NCI-H146 treated with DMSO at 0.1 percent for 48 hours (cell line): ENCODE results near the gene ABCD4.

Experiments
- DNase-seq: peaks from one replicate; lab custom pipeline; 2025; ENCODE audit not compliant: unreplicated experiment; lab: John Stamatoyannopoulos, UW

ABCD4 gene

DNA sequence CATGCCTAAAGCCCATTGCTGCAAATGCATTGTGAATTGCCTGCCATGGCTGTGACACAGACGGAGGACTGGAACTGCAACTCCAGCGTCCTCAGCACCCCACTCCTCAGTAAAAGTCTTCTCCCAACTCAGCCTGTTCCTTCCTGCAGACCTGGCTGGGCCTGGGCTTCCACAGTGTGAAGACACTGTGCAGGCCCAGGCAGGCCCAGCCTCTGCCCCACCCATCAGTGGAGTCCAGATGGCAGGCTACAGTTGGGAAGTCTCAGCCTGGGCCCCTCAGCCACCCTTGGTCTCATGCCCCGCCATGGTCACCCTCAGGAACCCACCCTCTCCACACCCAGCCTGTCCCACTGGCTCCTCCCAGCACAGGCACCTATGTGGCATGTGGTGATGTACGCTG, 41.4 kb downstream of the ABCD4 start:
- DNase-seq: no peak

DNA sequence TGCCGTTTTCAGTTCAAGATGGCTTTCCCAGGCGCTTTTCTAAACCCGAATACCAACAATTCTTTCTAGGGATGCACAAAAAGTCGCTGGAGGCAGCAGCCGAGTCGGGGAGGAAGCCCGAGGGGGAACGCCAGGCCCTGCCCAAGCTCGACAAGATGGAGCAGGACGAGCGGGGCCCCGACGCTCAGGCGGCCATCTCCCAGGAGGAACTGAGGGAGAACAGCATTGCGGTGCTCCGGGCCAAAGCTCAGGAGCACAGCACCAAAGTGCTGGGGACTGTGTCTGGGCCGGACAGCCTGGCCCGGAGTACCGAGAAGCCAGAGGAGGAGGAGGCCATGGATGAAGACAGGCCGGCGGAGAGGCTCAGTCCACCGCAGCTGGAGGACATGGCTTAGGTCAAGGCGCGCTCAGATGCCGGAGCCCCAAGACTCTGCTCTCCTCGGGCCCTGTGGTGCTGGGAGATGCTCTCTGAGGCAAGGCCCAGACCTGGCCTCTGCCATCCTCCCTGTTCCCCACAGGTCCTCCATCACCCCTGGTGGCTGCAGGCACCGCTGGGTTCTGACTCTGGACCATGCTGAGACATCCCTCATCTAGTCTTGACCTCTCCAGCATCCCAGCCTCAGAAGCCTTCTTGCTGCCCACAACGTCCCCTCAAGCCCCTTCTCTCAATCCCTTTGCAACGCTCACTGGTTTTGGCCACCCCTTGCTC, 42.1 kb downstream of the ABCD4 start:
- DNase-seq: no peak

GRCh38 chr14:74259513-74259912, 43.2 kb downstream of the ABCD4 start:
- DNase-seq: no peak

DNA sequence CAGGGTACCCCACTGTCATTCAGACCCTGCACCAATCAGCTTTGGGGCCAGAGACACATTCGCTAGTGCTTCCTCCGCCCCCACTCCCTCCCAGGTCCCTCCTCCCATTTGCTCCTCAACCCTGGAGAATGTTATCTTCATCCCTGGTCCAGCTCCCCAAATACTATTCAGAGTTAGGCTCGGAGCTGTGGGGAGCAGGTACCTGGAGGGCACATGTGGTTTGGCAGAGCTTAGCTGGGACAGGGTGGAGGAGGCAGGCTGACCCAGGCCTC, 44.0 kb downstream of the ABCD4 start:
- no peak for DNase-seq

DNA sequence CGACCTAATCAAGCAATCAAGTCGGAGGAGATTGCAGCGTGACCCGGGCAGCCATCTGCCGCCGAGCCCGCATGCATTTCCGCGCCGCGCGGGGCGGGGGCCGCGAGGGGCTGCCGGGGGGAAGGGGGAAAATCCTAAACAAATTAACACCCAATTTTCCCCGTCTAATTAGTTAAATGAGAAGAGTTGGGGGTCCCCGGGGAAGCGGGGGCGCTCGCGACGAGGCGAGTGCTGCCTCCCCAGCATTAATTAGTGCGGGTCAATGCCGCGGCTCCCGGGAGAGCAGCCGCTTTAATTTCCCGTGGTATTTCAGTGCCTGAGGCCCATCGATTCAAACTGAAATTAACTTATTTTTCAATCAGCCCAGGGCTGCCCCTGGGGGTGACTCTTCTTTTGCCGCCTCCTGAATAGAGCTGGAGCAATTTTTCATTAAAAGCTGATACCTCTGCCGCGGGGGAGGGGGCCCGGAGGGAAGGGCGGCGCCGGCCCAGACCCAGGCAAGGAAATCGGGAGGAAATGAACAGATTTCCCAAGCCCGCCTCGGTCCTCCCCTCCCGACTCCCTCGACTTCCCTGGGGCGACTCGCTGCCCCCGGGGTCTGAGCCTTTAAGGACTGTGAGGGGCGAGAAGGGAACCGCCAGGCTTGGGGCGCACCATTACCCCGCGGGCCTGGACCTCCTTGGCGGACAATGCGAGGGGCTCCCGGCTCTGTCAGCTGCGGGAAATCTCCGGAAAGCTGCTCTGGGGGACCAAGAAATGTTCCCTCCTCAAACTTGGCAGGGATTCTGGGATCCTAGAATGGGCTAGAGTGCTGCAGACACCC, 44.6 kb downstream of the ABCD4 start:
- no peak for DNase-seq

- peak; percentile 19 for DNase-seq
Observed at GRCh38 chr14:74257078-74257940, 45.4 kb downstream of the ABCD4 start.

- DNase-seq: no peak
Observed at GRCh38 chr14:74255281-74255680, 47.5 kb downstream of the ABCD4 start.

- DNase-seq: no peak
Observed at GRCh38 chr14:74249433-74250375, 53.0 kb downstream of the ABCD4 start.

DNA sequence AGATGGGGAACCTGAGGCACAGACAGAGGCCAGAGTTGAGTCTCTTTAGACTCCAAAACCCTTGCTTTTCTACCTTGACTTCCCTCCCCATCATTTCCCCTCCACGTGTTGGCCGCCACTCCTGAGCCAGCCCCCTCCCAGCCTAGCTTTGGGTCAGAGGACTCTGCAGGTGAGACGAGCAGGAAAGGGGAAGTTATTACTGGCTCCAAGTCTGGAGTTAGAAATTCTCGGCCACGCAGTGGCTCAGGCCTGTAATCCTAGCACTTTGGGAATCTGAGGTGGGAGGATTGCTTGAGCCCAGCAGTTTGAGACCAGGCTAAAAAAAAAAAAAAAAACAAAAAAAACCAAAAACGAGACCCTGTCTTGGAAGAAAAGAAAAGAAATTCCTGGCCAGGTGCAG, 54.7 kb downstream of the ABCD4 start:
- DNase-seq: no peak

DNA sequence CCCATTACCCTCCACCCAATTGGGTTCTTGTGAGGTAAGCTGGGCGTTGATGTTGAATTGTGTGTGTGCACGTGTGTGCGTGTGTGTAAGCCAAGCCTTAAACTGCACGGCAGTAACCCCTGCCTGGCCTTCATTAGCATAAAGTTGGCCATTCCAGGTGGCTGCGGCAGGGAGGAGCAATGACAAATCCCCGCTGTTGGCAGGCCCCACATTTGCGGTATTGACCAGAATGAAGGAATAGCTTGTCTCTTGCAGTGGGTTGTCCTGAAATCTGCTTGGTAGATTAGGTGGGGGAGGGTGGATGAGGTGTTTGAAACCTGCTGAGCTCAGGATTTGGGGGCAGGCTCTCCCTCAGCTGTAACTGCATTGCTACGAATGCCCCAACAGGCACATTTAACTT, 56.2 kb downstream of the ABCD4 start:
- no peak for DNase-seq

GRCh38 chr14:74245292-74245691, 57.4 kb downstream of the ABCD4 start:
- no peak for DNase-seq

DNA sequence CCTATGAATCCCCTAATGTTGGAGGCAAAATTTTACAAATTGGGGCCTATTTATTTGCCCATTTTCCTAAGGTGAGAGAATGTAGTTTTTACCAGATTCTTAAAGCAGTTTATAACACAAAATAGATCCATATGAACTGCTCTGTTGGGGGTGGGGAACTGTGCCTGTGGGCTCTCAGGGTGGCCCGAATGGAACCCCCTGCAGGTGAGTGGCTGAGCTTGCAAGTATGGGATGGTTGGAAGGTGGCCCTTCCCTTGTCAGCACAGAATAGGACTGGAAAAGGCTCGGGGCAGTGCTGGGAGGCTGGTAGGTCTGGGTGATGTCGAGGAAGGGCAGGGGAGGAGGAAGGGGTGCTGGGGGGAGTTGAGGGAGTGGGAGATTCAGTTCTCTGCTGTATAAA, 58.6 kb downstream of the ABCD4 start:
- no peak for DNase-seq

DNA sequence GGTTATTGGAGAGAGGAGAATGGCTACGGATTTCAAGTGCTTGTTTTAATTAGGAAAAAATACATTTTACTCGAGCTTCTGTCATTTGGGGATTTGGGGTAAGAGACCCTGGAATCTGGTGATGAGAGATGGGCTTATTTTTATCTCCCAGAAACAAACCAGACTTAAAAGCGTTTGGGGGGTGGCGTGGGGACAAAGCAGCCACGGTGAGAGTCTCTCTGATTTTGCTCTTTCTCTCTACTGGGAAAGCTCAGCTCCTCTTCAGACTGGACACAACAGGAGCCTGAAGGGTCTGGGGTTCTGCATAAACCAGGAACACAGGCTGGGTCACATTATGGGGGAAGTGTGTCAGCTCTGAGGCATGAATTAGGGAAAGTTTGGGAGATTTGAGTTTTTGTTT, 59.7 kb downstream of the ABCD4 start:
- no peak for DNase-seq

- DNase-seq: no peak
Observed at GRCh38 chr14:74242780-74243042, 60.0 kb downstream of the ABCD4 start.

DNA sequence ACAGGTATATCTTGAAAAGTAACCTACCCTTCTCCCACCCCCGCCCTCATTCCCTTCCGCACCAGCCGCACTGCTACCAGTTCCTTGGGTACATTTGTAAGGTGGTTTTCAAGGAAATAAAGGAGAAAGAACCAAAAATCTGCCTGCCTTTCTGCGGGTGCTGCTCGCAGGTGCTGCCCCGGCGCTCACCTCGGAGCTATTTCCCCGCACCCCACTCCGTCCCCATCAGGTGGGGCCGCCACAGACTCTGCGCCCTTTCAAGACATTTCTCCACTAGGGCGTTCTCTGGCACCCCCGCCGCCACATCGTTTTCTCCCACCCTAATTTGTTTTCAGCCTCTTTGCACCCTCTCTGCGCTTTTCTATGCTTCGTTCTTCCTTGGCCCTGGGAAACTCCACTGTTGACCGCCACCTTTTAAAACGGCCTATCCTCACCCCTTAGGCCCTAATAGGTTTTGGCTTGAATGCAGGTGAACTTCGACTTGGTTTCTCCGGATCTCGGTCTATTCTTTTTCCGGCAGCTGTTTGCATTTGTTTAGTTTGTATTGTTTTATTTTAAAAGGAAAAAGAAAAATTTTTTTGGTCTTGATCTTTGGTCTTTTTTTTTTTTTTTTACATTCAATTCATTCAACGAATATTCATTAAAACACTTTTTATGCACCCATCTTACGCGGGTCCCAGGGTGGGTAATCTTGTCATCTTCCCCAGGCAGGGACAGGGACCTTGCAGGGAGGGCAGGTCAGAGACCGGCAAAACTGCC, 60.5 kb downstream of the ABCD4 start:
- DNase-seq: no peak

DNA sequence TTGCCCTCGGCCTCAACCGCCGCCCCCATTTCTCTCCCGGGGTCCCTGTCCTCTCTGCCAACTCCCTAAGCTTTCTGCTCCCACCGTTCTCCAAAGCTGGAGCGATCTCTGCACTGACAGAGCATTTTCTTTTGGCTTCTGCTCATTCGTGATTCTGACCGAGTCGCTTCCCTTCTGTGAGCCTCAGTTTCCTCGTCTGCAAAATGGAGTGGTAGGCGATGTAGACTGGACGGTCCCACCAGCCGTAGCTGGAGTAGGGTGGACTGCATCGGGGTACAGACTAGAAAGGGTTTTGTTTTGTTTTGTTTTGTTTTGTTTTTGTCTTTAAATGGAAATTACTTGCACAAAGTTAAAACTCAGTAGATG, 61.1 kb downstream of the ABCD4 start:
- DNase-seq: no peak

DNA sequence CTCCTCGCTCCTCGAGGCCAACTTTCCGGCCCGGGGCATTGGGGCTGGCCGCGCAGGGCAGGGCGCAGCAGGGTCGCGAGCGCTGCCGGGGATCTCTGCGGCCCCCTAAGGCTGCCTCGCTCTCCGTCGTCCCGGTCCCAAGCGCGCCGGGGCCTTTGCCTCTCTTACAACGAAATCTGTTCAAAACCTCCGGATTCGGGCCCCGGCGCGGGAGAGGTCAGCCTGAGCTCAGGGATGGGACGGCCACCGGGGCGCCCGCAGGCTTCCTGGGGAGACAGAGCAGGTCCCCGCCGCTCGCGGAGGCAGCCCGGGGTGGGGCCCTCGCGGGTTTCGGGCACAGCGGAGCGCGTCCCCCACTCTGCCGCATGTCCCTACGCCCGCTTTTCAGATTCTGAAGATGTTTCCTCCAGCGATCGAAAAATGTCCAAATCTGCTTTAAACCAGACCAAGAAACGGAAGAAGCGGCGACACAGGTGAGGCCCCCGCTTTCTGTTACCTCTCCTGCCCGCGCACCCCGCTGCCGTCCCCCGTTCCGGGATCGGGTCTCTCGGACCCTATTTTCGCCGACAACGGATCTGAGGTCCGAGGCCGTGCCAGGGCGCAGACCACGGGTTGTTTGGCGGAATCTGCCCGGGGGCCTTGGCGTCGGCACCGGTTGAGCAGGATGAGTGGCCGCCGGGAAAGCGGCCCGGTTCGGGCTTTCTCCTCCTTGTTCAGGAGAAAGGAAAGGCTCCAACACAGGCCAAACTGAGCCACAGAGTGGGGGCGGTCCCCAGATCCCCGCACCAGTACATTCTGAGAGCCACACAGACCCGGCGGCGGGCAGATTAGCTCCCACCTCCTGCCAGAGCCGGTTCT, 61.7 kb downstream of the ABCD4 start:
- no peak for DNase-seq

DNA sequence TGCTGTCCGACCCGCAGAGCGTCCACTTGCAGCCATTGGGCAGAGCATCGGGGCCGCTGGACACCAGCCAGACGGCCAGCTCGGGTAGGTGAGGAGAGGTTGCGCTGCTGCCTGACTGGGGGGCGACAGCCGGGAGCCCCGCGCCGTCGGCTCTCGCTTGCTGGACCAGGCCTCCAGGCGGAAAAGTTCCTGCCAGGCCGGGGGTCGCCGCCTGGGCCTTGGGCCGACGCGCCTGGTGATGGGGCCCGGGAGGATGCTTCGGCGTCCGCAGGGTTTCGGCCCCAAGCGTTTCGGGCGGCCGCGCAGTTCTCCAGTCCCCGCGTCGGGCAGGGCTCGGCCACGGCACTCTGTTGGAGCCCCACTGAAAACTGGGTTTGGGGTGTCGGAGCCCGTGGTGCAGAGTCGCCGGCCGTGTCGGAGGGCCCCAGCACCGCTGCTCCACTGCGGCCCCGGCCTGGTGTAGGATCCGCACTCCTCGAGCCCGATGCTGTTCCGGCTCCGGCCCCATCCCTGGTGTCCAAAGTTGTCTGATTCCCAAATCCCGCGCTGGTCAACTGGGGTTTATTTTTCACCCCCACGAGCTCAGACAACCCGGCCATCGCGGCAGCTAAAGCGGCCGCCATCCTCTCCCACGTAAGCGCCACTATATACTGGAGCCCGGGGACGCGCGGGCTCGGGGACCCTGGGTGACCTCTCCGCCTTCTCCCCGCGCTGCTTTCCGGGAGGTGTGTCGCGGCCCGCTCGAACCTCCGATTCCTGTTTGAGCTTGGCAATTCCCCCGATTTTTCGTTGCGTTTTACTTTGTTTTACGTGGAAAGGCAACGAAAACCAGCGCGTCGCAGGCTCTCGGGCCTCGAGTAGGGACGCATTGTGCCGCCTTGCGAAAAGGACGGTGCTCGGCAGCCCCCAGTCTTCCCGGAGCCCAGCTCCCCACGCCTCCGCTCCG, 62.6 kb downstream of the ABCD4 start:
- DNase-seq: no peak
